K562 (cell line): ENCODE data around the gene ARL8A. TPM values are rescaled to one million over a fixed set of nuclear protein-coding genes. Genes with fewer than 3 reads are reported as not detected.
A peak's percentile ranks its signal among the peaks of the same experiment; 100 is the strongest.

Experiments used
- BRF1 ChIP-seq: IDR thresholded peaks from 3 replicates; pipeline ENCODE4 v1.6.1; 2011; ENCODE audit warnings: borderline replicate concordance, mild to moderate bottlenecking; ENCODE audit not compliant: insufficient read length; ENCODE audit errors: extremely low read depth
- CGGBP1 ChIP-seq: fragments of 250-450 bp; sonication (Bioruptor Pico); IDR thresholded peaks from 2 replicates; pipeline ENCODE4 v1.9.0; 2021; ENCODE audit warnings: mild to moderate bottlenecking
- ESRRB ChIP-seq: fragments of 250-450 bp; sonication (Bioruptor Pico); IDR thresholded peaks from 2 replicates; pipeline ENCODE4 v1.5.0; 2020; ENCODE audit warnings: mild to moderate bottlenecking, moderate library complexity, borderline replicate concordance
- HMG20A ChIP-seq: fragments of 450-650 bp; formaldehyde crosslinking; conservative IDR thresholded peaks from 2 replicates; pipeline ENCODE4 v1.4.0; 2020; ENCODE audit warnings: mild to moderate bottlenecking, mixed read lengths
- HNRNPK ChIP-seq: fragments of 200-400 bp; formaldehyde crosslinking; IDR thresholded peaks from one replicate; pipeline ENCODE4 v1.6.1; 2018; ENCODE audit warnings: mild to moderate bottlenecking, low read depth, low read length; ENCODE audit not compliant: poor library complexity, severe bottlenecking
- MAFF ChIP-seq: IDR thresholded peaks from 2 replicates; pipeline ENCODE4 v1.6.1; 2012; ENCODE audit warnings: low read length, improper control_type of control experiment
- MAZ ChIP-seq, 2 experiments: fragments of 450-650 bp in 1 of 2; sonication (generic) in 1 of 2; formaldehyde crosslinking; IDR thresholded peaks in 1 of 2; conservative IDR thresholded peaks in 1 of 2; 2 replicates each; pipeline versions ENCODE4 v1.4.0 to v1.5.0; 2020; ENCODE audit warnings: mild to moderate bottlenecking in 1 of 2, missing genetic modification reagents in 1 of 2
- NCOR1 ChIP-seq: fragments of 450-650 bp; IDR thresholded peaks from 2 replicates; pipeline ENCODE4 v1.6.1; 2016; ENCODE audit warnings: mild to moderate bottlenecking, moderate library complexity
- NR2C2 ChIP-seq, 2 experiments: fragments of 200-800 bp in 1 of 2; sonication (Bioruptor generic) in 1 of 2; sonication (generic) in 1 of 2; formaldehyde crosslinking in 1 of 2; IDR thresholded peaks; 2 replicates each; pipeline versions ENCODE4 v1.6.1 to v1.8.0; 2016 to 2022; ENCODE audit warnings: mild to moderate bottlenecking in 1 of 2, missing compliant biosample characterization in 1 of 2, missing genetic modification characterization in 1 of 2, missing genetic modification reagents in 1 of 2
- POLR2AphosphoS2 ChIP-seq: IDR thresholded peaks from 2 replicates; pipeline ENCODE4 v1.6.1; 2012; ENCODE audit warnings: low read length, improper control_type of control experiment
- RAD21 ChIP-seq, 2 experiments: fragments of 250-450 bp in 1 of 2; fragments of 450-650 bp in 1 of 2; sonication (Bioruptor Pico) in 1 of 2; formaldehyde crosslinking in 1 of 2; IDR thresholded peaks in 1 of 2; conservative IDR thresholded peaks in 1 of 2; 2 replicates each; pipeline versions ENCODE4 v1.4.0 to v1.8.0; 2020 to 2022; ENCODE audit warnings: mild to moderate bottlenecking in 2 of 2, moderate library complexity in 1 of 2
- RUNX1 ChIP-seq: sonication (generic); IDR thresholded peaks from 2 replicates; pipeline ENCODE4 v1.6.1; 2016; ENCODE audit warnings: antibody characterized with exemption, low read depth
- SRSF7 ChIP-seq: fragments of 200-400 bp; formaldehyde crosslinking; optimal IDR thresholded peaks from 2 replicates; pipeline ENCODE3; 2017; ENCODE audit warnings: mild to moderate bottlenecking, low read depth, low read length
- TARDBP ChIP-seq: fragments of 450-650 bp; IDR thresholded peaks from 2 replicates; pipeline ENCODE4 v1.6.1; 2016
- ZBTB34 ChIP-seq: fragments of 250-450 bp; sonication (Bioruptor Pico); IDR thresholded peaks from 2 replicates; pipeline ENCODE4 v1.8.0; 2021; ENCODE audit warnings: mild to moderate bottlenecking, moderate library complexity
- ZNF699 ChIP-seq: fragments of 250-450 bp; sonication (Bioruptor Pico); IDR thresholded peaks from 2 replicates; pipeline ENCODE4 v1.8.0; 2021; ENCODE audit warnings: mild to moderate bottlenecking, moderate library complexity; ENCODE audit not compliant: insufficient replicate concordance
- ZSCAN32 ChIP-seq: fragments of 450-650 bp; formaldehyde crosslinking; IDR thresholded peaks from 2 replicates; pipeline ENCODE4 v1.4.0; 2020; ENCODE audit warnings: mild to moderate bottlenecking, moderate library complexity
- polyA plus RNA-seq, 8 experiments: library from polyadenylated mRNA; depleted of rRNA in 4 of 8; stranded (reverse) in 5 of 8; unstranded in 3 of 8; fragments of >200 nt; fragmentation: Nextera tagmentation in 2 of 8; fragmentation: Illumina TruSeq in 1 of 8; extraction: Ambion mirVana in 2 of 8; extraction: Trizol in 1 of 8; gene quantifications; 2 replicates each; pipeline versions ENCODE4 v1.2.1 to v1.2.3, GENCODE V29; 2011 to 2014; ENCODE audit warnings: inconsistent platforms in 1 of 8, missing spikeins in 1 of 8
- total RNA-seq, 7 experiments: library from RNA; depleted of rRNA in 6 of 7; stranded (reverse); fragments of >200 nt in 6 of 7; fragmentation: Illumina TruSeq in 2 of 7; extraction: Trizol in 2 of 7; gene quantifications; 2 replicates each; pipeline versions ENCODE4 v1.2.1 to v1.2.3, GENCODE V29; 2011 to 2021; ENCODE audit warnings: low replicate concordance in 1 of 7
- TF ChIP-seq, protein P1 (sequence below): fragments of 250-450 bp; sonication (Bioruptor Pico); IDR thresholded peaks from 2 replicates; pipeline ENCODE4 v1.8.0; 2022; ENCODE audit warnings: moderate library complexity, mild to moderate bottlenecking, inconsistent platforms
- TF ChIP-seq, protein P2 (sequence below): fragments of 250-450 bp; sonication (Bioruptor Pico); IDR thresholded peaks from 2 replicates; pipeline ENCODE4 v1.8.0; 2022; ENCODE audit warnings: inconsistent platforms, mild to moderate bottlenecking, moderate library complexity, borderline replicate concordance

ARL8A gene
- total and polyA plus RNA-seq, 9 of the 15 experiments (the other 6 are each of a cell fraction or from before 2014, with no cell fraction given): 0.17 to 27.3 (median 15.6) TPM

DNA sequence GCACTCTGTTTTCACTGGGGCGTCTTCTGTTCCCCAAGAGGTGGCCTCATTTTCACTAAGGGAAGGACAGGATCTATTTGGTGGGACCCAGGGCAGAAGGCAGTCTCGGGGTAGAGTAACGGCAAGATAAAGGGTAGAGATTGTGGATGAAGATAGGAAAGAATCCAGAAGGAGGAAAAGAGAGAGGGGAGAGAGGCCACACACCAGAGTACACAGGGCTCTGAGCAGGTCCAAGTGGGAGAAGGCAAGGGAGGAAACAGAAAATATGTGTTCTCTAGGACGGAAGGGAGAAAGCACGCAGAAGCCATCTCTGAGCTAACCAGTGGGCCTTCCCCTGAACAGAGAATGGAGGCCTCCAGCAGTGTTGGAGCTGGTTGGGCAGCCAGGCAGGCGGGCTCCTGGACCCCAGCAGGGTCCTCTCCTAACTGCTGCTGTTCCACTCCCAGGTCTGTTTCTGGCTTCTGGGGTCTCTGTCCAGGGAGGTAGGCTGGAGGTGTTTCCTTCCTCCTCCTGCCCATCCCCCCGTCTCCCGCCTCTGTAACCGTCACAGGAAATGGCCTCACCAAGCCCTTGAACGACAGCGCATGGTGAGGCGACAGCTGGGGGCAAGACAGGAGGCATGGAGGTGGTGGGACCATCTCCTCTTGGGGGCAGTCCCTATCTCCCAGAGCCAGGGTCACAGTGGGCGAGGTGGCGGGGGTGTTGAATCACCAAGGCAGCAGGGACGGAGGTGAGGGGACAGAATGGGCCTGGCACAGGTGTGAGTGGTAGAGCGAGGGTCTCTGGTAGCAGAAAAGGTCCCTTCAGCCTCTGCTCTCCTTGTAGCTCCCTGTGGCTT lies 15.2 kb upstream of the ARL8A start (continued):
- TF ChIP-seq ZNF699 (CRISPR knock-in tag) (no peak), SRSF7 (no peak), MAZ (CRISPR knock-in tag; conservative IDR thresholded peaks at IDR 0.05 in 1 of 2, IDR thresholded peaks at IDR 0.05 in 1 of 2) (peak; percentile 71 to 83; a peak in 3 of 4 replicates), HNRNPK (no peak), MAFF (no peak), ESRRB (CRISPR knock-in tag) (no peak), ZSCAN32 (CRISPR knock-in tag) (no peak), CGGBP1 (CRISPR knock-in tag) (no peak), POLR2AphosphoS2 (no peak; the same call in 1 of the 2 replicates), ZBTB34 (no peak), RAD21 (CRISPR knock-in tag; conservative IDR thresholded peaks at IDR 0.05 in 1 of 2, IDR thresholded peaks at IDR 0.05 in 1 of 2) (no peak; a peak in 1 of 4 replicates), NCOR1 (peak; percentile 29; the same call in 1 of the 2 replicates), TARDBP (0 out of 2 replicates have a peak, but pooled peaks have one; percentile 57), NR2C2 (CRISPR knock-in tag; IDR thresholded peaks at IDR 0.05) (peak; percentile 14; the same call in 1 of the 2 replicates), NR2C2 (tag; IDR thresholded peaks at IDR 0.05) (peak; percentile 58), BRF1 (no peak), RUNX1 (no peak), HMG20A (CRISPR knock-in tag) (no peak)
- TF ChIP-seq, protein P1, sequence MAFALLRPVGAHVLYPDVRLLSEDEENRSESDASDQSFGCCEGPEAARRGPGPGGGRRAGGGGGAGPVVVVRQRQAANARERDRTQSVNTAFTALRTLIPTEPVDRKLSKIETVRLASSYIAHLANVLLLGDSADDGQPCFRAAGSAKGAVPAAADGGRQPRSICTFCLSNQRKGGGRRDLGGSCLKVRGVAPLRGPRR (CRISPR knock-in tag): peak; percentile 49; the same call in 1 of the 2 replicates
- TF ChIP-seq, protein P2, sequence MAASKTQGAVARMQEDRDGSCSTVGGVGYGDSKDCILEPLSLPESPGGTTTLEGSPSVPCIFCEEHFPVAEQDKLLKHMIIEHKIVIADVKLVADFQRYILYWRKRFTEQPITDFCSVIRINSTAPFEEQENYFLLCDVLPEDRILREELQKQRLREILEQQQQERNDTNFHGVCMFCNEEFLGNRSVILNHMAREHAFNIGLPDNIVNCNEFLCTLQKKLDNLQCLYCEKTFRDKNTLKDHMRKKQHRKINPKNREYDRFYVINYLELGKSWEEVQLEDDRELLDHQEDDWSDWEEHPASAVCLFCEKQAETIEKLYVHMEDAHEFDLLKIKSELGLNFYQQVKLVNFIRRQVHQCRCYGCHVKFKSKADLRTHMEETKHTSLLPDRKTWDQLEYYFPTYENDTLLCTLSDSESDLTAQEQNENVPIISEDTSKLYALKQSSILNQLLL (CRISPR knock-in tag): no peak
